GM12878 (cell line): ENCODE measurements around the gene TIE1. TPM values are rescaled to one million over a fixed set of nuclear protein-coding genes. Genes with fewer than 3 reads are reported as not detected.

Experiments used
- CBX5 ChIP-seq: sonication (generic); IDR thresholded peaks from 2 replicates; pipeline ENCODE4 v1.6.1; 2016; ENCODE audit warnings: low read depth, moderate library complexity, mild to moderate bottlenecking, inconsistent platforms
- EGR1 ChIP-seq, 2 experiments: IDR thresholded peaks; 1 replicate in 1 of 2; 2 replicates in 1 of 2; pipeline ENCODE4 v1.6.1; 2011 to 2012; ENCODE audit warnings: low read depth in 2 of 2, low read length in 2 of 2, borderline replicate concordance in 1 of 2, mild to moderate bottlenecking in 1 of 2, moderate library complexity in 1 of 2
- EZH2 ChIP-seq: IDR thresholded peaks from 2 replicates; pipeline ENCODE4 v1.6.1; 2012; ENCODE audit warnings: low read depth, mild to moderate bottlenecking, control low read depth, inconsistent platforms, low read length, borderline replicate concordance; ENCODE audit not compliant: control insufficient read depth
- IRF4 ChIP-seq: IDR thresholded peaks from 2 replicates; pipeline ENCODE4 v1.6.1; 2011; ENCODE audit warnings: low read depth, low read length
- NFIC ChIP-seq: IDR thresholded peaks from 2 replicates; pipeline ENCODE4 v1.6.1; 2012; ENCODE audit warnings: low read depth, mild to moderate bottlenecking, inconsistent platforms, low read length, moderate library complexity
- RAD51 ChIP-seq: fragments of 450-650 bp; IDR thresholded peaks from 2 replicates; pipeline ENCODE4 v1.6.1; 2016; ENCODE audit warnings: moderate library complexity, mild to moderate bottlenecking, inconsistent platforms
- RB1 ChIP-seq: fragments of 450-650 bp; formaldehyde crosslinking; IDR thresholded peaks from 2 replicates; pipeline ENCODE4 v1.6.1; 2017; ENCODE audit warnings: mild to moderate bottlenecking, borderline replicate concordance
- SUPT20H ChIP-seq: IDR thresholded peaks from 2 replicates; pipeline ENCODE4 v1.6.1; 2011; ENCODE audit warnings: low read depth, mild to moderate bottlenecking, low read length, moderate library complexity, borderline replicate concordance; ENCODE audit not compliant: control insufficient read depth
- TBL1XR1 ChIP-seq: IDR thresholded peaks from 2 replicates; pipeline ENCODE4 v1.6.1; 2012; ENCODE audit warnings: low read depth, low read length, improper control_type of control experiment
- ZNF217 ChIP-seq: fragments of 450-650 bp; IDR thresholded peaks from 2 replicates; pipeline ENCODE4 v1.6.1; 2017; ENCODE audit warnings: antibody characterized with exemption, mild to moderate bottlenecking
- polyA plus RNA-seq, 11 experiments: library from polyadenylated mRNA; depleted of rRNA in 4 of 11; unstranded in 6 of 11; stranded (reverse) in 5 of 11; fragments of >200 nt; fragmentation: Nextera tagmentation in 4 of 11; fragmentation: Illumina TruSeq in 1 of 11; extraction: Ambion mirVana in 4 of 11; extraction: Trizol in 1 of 11; gene quantifications; 1 replicate in 1 of 11; 2 replicates in 10 of 11; pipeline versions ENCODE4 v1.2.1 to v1.2.3, GENCODE V29; 2011 to 2016; ENCODE audit warnings: inconsistent platforms in 2 of 11, missing spikeins in 2 of 11, low read depth in 1 of 11
- total RNA-seq, 4 experiments: library from RNA; depleted of rRNA in 3 of 4; stranded (reverse); fragments of >200 nt in 3 of 4; fragmentation: Illumina TruSeq in 1 of 4; extraction: Trizol in 1 of 4; gene quantifications; 2 replicates each; pipeline versions ENCODE4 v1.2.1 to v1.2.3, GENCODE V29; 2013 to 2021
- TF ChIP-seq, protein P1 (sequence below): fragments of 450-650 bp; IDR thresholded peaks from 2 replicates; pipeline ENCODE4 v1.6.1; 2018; ENCODE audit warnings: mild to moderate bottlenecking, low read depth, moderate library complexity; ENCODE audit not compliant: partially characterized antibody
- TF ChIP-seq, protein P2 (sequence below): fragments of 450-650 bp; IDR thresholded peaks from 2 replicates; pipeline ENCODE4 v1.6.1; 2016; ENCODE audit warnings: mild to moderate bottlenecking
- TF ChIP-seq, protein P3 (sequence below): fragments of 450-650 bp; conservative IDR thresholded peaks from 2 replicates; pipeline ENCODE4 v1.6.1; 2017; ENCODE audit warnings: mild to moderate bottlenecking, moderate library complexity
- TF ChIP-seq, protein P4 (sequence below): fragments of 150-350 bp; IDR thresholded peaks from 2 replicates; pipeline ENCODE4 v1.6.1; 2016; ENCODE audit warnings: low read depth, low read length
- TF ChIP-seq, protein P5 (sequence below): fragments of 450-650 bp; IDR thresholded peaks from 2 replicates; pipeline ENCODE4 v1.6.1; 2016; ENCODE audit warnings: mild to moderate bottlenecking, moderate library complexity, borderline replicate concordance

TIE1 gene
- total and polyA plus RNA-seq, 10 of the 15 experiments (the other 5 are each of a cell fraction or from before 2014, with no cell fraction given), result 0.26 to 3.9 (median 1.3) TPM

DNA sequence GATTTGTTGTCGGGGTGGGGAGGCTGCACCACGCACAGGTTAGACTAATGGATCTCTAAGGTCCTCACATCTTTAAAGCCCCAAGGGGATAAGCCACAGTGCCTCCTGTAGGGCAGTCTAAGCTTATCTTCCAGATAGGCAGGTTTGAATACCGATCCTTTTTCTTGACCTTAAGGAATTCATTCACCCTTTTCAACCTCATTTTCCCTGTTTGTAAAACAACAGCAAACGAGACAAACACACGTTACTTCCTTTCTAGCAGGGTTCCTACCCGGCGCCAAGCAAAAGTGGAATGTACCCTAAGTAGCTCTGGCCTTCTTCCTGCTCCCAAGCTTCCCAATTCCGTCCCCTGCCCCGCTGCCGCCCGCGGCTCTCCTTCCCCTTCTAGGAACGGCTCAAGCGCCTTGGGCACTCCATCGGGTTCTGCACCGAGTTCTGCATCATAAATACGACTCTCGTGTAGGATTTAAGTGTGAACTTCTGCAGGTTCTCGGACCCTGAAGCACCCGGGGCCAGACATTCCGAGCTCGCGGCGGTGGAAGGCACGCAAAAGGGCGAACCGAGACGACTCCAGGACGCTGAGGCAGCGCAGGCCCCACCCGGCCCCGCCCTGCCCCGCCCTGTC is 57.5 kb downstream of the TIE1 start (continued):
- TF ChIP-seq CBX5 (no peak), EZH2 (no peak), TBL1XR1 (no peak), EGR1 (IDR thresholded peaks at IDR 0.05; ENCODE audit: borderline replicate concordance in 1 of 2, low read depth in 2 of 2, low read length in 2 of 2) (no peak), SUPT20H (no peak), IRF4 (no peak), ZNF217 (no peak), NFIC (no peak), RB1 (no peak), RAD51 (no peak)
- TF ChIP-seq, protein P1, sequence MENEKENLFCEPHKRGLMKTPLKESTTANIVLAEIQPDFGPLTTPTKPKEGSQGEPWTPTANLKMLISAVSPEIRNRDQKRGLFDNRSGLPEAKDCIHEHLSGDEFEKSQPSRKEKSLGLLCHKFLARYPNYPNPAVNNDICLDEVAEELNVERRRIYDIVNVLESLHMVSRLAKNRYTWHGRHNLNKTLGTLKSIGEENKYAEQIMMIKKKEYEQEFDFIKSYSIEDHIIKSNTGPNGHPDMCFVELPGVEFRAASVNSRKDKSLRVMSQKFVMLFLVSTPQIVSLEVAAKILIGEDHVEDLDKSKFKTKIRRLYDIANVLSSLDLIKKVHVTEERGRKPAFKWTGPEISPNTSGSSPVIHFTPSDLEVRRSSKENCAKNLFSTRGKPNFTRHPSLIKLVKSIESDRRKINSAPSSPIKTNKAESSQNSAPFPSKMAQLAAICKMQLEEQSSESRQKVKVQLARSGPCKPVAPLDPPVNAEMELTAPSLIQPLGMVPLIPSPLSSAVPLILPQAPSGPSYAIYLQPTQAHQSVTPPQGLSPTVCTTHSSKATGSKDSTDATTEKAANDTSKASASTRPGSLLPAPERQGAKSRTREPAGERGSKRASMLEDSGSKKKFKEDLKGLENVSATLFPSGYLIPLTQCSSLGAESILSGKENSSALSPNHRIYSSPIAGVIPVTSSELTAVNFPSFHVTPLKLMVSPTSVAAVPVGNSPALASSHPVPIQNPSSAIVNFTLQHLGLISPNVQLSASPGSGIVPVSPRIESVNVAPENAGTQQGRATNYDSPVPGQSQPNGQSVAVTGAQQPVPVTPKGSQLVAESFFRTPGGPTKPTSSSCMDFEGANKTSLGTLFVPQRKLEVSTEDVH, result no peak
- TF ChIP-seq, protein P2, sequence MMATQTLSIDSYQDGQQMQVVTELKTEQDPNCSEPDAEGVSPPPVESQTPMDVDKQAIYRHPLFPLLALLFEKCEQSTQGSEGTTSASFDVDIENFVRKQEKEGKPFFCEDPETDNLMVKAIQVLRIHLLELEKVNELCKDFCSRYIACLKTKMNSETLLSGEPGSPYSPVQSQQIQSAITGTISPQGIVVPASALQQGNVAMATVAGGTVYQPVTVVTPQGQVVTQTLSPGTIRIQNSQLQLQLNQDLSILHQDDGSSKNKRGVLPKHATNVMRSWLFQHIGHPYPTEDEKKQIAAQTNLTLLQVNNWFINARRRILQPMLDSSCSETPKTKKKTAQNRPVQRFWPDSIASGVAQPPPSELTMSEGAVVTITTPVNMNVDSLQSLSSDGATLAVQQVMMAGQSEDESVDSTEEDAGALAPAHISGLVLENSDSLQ, result no peak
- TF ChIP-seq, protein P3, sequence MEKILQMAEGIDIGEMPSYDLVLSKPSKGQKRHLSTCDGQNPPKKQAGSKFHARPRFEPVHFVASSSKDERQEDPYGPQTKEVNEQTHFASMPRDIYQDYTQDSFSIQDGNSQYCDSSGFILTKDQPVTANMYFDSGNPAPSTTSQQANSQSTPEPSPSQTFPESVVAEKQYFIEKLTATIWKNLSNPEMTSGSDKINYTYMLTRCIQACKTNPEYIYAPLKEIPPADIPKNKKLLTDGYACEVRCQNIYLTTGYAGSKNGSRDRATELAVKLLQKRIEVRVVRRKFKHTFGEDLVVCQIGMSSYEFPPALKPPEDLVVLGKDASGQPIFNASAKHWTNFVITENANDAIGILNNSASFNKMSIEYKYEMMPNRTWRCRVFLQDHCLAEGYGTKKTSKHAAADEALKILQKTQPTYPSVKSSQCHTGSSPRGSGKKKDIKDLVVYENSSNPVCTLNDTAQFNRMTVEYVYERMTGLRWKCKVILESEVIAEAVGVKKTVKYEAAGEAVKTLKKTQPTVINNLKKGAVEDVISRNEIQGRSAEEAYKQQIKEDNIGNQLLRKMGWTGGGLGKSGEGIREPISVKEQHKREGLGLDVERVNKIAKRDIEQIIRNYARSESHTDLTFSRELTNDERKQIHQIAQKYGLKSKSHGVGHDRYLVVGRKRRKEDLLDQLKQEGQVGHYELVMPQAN, result no peak
- TF ChIP-seq, protein P4, sequence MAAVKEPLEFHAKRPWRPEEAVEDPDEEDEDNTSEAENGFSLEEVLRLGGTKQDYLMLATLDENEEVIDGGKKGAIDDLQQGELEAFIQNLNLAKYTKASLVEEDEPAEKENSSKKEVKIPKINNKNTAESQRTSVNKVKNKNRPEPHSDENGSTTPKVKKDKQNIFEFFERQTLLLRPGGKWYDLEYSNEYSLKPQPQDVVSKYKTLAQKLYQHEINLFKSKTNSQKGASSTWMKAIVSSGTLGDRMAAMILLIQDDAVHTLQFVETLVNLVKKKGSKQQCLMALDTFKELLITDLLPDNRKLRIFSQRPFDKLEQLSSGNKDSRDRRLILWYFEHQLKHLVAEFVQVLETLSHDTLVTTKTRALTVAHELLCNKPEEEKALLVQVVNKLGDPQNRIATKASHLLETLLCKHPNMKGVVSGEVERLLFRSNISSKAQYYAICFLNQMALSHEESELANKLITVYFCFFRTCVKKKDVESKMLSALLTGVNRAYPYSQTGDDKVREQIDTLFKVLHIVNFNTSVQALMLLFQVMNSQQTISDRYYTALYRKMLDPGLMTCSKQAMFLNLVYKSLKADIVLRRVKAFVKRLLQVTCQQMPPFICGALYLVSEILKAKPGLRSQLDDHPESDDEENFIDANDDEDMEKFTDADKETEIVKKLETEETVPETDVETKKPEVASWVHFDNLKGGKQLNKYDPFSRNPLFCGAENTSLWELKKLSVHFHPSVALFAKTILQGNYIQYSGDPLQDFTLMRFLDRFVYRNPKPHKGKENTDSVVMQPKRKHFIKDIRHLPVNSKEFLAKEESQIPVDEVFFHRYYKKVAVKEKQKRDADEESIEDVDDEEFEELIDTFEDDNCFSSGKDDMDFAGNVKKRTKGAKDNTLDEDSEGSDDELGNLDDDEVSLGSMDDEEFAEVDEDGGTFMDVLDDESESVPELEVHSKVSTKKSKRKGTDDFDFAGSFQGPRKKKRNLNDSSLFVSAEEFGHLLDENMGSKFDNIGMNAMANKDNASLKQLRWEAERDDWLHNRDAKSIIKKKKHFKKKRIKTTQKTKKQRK, result no peak
- TF ChIP-seq, protein P5, sequence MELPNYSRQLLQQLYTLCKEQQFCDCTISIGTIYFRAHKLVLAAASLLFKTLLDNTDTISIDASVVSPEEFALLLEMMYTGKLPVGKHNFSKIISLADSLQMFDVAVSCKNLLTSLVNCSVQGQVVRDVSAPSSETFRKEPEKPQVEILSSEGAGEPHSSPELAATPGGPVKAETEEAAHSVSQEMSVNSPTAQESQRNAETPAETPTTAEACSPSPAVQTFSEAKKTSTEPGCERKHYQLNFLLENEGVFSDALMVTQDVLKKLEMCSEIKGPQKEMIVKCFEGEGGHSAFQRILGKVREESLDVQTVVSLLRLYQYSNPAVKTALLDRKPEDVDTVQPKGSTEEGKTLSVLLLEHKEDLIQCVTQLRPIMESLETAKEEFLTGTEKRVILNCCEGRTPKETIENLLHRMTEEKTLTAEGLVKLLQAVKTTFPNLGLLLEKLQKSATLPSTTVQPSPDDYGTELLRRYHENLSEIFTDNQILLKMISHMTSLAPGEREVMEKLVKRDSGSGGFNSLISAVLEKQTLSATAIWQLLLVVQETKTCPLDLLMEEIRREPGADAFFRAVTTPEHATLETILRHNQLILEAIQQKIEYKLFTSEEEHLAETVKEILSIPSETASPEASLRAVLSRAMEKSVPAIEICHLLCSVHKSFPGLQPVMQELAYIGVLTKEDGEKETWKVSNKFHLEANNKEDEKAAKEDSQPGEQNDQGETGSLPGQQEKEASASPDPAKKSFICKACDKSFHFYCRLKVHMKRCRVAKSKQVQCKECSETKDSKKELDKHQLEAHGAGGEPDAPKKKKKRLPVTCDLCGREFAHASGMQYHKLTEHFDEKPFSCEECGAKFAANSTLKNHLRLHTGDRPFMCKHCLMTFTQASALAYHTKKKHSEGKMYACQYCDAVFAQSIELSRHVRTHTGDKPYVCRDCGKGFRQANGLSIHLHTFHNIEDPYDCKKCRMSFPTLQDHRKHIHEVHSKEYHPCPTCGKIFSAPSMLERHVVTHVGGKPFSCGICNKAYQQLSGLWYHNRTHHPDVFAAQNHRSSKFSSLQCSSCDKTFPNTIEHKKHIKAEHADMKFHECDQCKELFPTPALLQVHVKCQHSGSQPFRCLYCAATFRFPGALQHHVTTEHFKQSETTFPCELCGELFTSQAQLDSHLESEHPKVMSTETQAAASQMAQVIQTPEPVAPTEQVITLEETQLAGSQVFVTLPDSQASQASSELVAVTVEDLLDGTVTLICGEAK, result no peak
